ENCODE data around the gene SPSB4. TPM values are rescaled to one million over a fixed set of nuclear protein-coding genes. Genes with fewer than 3 reads are reported as not detected.

Gene SPSB4
- total RNA-seq, 1 donor from 2014 or later: 2.2 TPM

GRCh38 chr3:141019244-141019643, 31.9 kb upstream of the SPSB4 start:
- Histone ChIP-seq H3K36me3 (ENCODE audit: insufficient read depth, low read length) (no peaks in the 10 kb centered on the region), H3K9ac (ENCODE audit: low read length) (no peak overlapping the region), H3K4me3 (ENCODE audit: insufficient read depth, low read depth, low read length) (no peak overlapping the region), H4K20me1 (ENCODE audit: insufficient read depth, low read length) (no peaks in the 10 kb centered on the region), H3K9me3 (ENCODE audit: insufficient read depth, low read depth, low read length) (no peaks in the 10 kb centered on the region), H3K27me3 (ENCODE audit: insufficient read depth, low read length) (no peaks in the 10 kb centered on the region), H2AFZ (ENCODE audit: low read depth, low read length) (no peak overlapping the region), H3K79me2 (ENCODE audit: insufficient read depth, low read length) (no peaks in the 10 kb centered on the region), H3K27ac (ENCODE audit: low read depth, low read length) (no peak overlapping the region), H3K4me2 (ENCODE audit: low read length) (no peak overlapping the region), H3K4me1 (ENCODE audit: insufficient read depth, low read length) (peaks cover 3% of the 10 kb centered on the region)
- peaks cover 2% of the 10 kb centered on the region for H3K9me3 Mint-ChIP-seq (ENCODE audit: unreplicated experiment)
- H3K4me1 Mint-ChIP-seq (ENCODE audit: low read depth, unreplicated experiment): peaks cover 19% of the 10 kb centered on the region
- no peak for DNase-seq (ENCODE audit: low read depth)
- TF ChIP-seq EZH2 (IDR thresholded peaks at IDR 0.05; ENCODE audit: insufficient read depth, low read length) (no peak), CTCF (IDR thresholded peaks at IDR 0.05; ENCODE audit: insufficient read depth, low read depth, low read length) (no peak)
- H3K4me3 Mint-ChIP-seq (ENCODE audit: unreplicated experiment): no peak overlapping the region
- no peaks in the 10 kb centered on the region for H3K27me3 Mint-ChIP-seq (ENCODE audit: low read depth, unreplicated experiment)
- FAIRE-seq: no peak
- no peak overlapping the region for H3K27ac Mint-ChIP-seq (ENCODE audit: unreplicated experiment)
- no peaks in the 10 kb centered on the region for H3K36me3 Mint-ChIP-seq (ENCODE audit: low read depth, unreplicated experiment)

GRCh38 chr3:141020143-141020830, 30.9 kb upstream of the SPSB4 start:
- no peaks in the 10 kb centered on the region for H3K27me3 Mint-ChIP-seq (ENCODE audit: low read depth, unreplicated experiment)
- peak; percentile 41 for DNase-seq (ENCODE audit: low read depth)
- H3K36me3 ChIP-seq (ENCODE audit: insufficient read depth, low read length): no peaks in the 10 kb centered on the region
- no peak for TF ChIP-seq EZH2 (IDR thresholded peaks at IDR 0.05; ENCODE audit: insufficient read depth, low read length)
- no peak for TF ChIP-seq CTCF (IDR thresholded peaks at IDR 0.05; ENCODE audit: insufficient read depth, low read depth, low read length)
- no peak overlapping the region for H3K4me2 ChIP-seq (ENCODE audit: low read length)
- H3K36me3 Mint-ChIP-seq (ENCODE audit: low read depth, unreplicated experiment): no peaks in the 10 kb centered on the region
- no peak for FAIRE-seq
- no peak overlapping the region for H3K27ac Mint-ChIP-seq (ENCODE audit: unreplicated experiment)
- no peaks in the 10 kb centered on the region for H3K79me2 ChIP-seq (ENCODE audit: insufficient read depth, low read length)
- no peaks in the 10 kb centered on the region for H3K27me3 ChIP-seq (ENCODE audit: insufficient read depth, low read length)
- H3K4me3 ChIP-seq (ENCODE audit: insufficient read depth, low read depth, low read length): no peak overlapping the region
- no peaks in the 10 kb centered on the region for H3K9me3 ChIP-seq (ENCODE audit: insufficient read depth, low read depth, low read length)
- peaks cover 2% of the 10 kb centered on the region for H3K9me3 Mint-ChIP-seq (ENCODE audit: unreplicated experiment)
- no peak overlapping the region for H3K4me3 Mint-ChIP-seq (ENCODE audit: unreplicated experiment)
- no peak overlapping the region for H2AFZ ChIP-seq (ENCODE audit: low read depth, low read length)
- H3K4me1 ChIP-seq (ENCODE audit: insufficient read depth, low read length): peaks cover 3% of the 10 kb centered on the region
- H3K27ac ChIP-seq (ENCODE audit: low read depth, low read length): no peak overlapping the region
- H3K9ac ChIP-seq (ENCODE audit: low read length): no peak overlapping the region
- H3K4me1 Mint-ChIP-seq (ENCODE audit: low read depth, unreplicated experiment): peaks cover 19% of the 10 kb centered on the region
- no peaks in the 10 kb centered on the region for H4K20me1 ChIP-seq (ENCODE audit: insufficient read depth, low read length)

GRCh38 chr3:141021261-141021660, 29.9 kb upstream of the SPSB4 start:
- Histone ChIP-seq H3K27me3 (ENCODE audit: insufficient read depth, low read length) (no peaks in the 10 kb centered on the region), H3K9ac (ENCODE audit: low read length) (no peak overlapping the region), H3K4me1 (ENCODE audit: insufficient read depth, low read length) (peaks cover 3% of the 10 kb centered on the region), H3K36me3 (ENCODE audit: insufficient read depth, low read length) (no peaks in the 10 kb centered on the region), H3K4me3 (ENCODE audit: insufficient read depth, low read depth, low read length) (no peak overlapping the region), H4K20me1 (ENCODE audit: insufficient read depth, low read length) (no peaks in the 10 kb centered on the region), H3K79me2 (ENCODE audit: insufficient read depth, low read length) (no peaks in the 10 kb centered on the region), H3K9me3 (ENCODE audit: insufficient read depth, low read depth, low read length) (no peaks in the 10 kb centered on the region), H2AFZ (ENCODE audit: low read depth, low read length) (no peak overlapping the region), H3K27ac (ENCODE audit: low read depth, low read length) (no peak overlapping the region), H3K4me2 (ENCODE audit: low read length) (no peak overlapping the region)
- no peaks in the 10 kb centered on the region for H3K36me3 Mint-ChIP-seq (ENCODE audit: low read depth, unreplicated experiment)
- DNase-seq (ENCODE audit: low read depth) (peak; percentile 68), FAIRE-seq (no peak)
- H3K9me3 Mint-ChIP-seq (ENCODE audit: unreplicated experiment): peaks cover 2% of the 10 kb centered on the region
- TF ChIP-seq EZH2 (IDR thresholded peaks at IDR 0.05; ENCODE audit: insufficient read depth, low read length): no peak
- TF ChIP-seq CTCF (IDR thresholded peaks at IDR 0.05; ENCODE audit: insufficient read depth, low read depth, low read length): no peak
- no peak overlapping the region for H3K4me3 Mint-ChIP-seq (ENCODE audit: unreplicated experiment)
- peak overlapping the region; percentile 10 for H3K27ac Mint-ChIP-seq (ENCODE audit: unreplicated experiment)
- H3K27me3 Mint-ChIP-seq (ENCODE audit: low read depth, unreplicated experiment): no peaks in the 10 kb centered on the region
- H3K4me1 Mint-ChIP-seq (ENCODE audit: low read depth, unreplicated experiment): peaks cover 17% of the 10 kb centered on the region
